Ascending aorta (tissue), 2 donors: ENCODE data around the gene OLFML2B. TPM values are rescaled to one million over a fixed set of nuclear protein-coding genes. Genes with fewer than 3 reads are reported as not detected.

Experiments
- DNase-seq, 2 donors: peaks; one replicate each; pipeline ENCODE4 v3.0.0-alpha.2; 2019; ENCODE audit warnings: low spot score in 2 of 2
- H3K27ac ChIP-seq, 2 donors: fragments of 200-600 bp; sonication (generic); one replicate each; pipeline ENCODE4 v1.5.1; 2016 to 2017; ENCODE audit warnings: mild to moderate bottlenecking in 1 of 2
- H3K27me3 ChIP-seq: fragments of 200-600 bp; sonication (generic); one replicate; pipeline ENCODE4 v1.5.1; 2017
- H3K36me3 ChIP-seq, 2 donors: fragments of 200-600 bp; sonication (generic); one replicate each; pipeline ENCODE4 v1.5.1; 2016
- H3K4me1 ChIP-seq, 2 donors: fragments of 200-600 bp; sonication (generic); one replicate each; pipeline ENCODE4 v1.5.1; 2016 to 2017; ENCODE audit warnings: mild to moderate bottlenecking in 1 of 2
- H3K4me3 ChIP-seq, 2 donors: fragments of 200-600 bp; sonication (generic); one replicate each; pipeline ENCODE4 v1.5.1; 2016 to 2017; ENCODE audit warnings: mild to moderate bottlenecking in 1 of 2
- H3K9me3 ChIP-seq, 2 donors: fragments of 200-600 bp; sonication (generic); one replicate each; pipeline ENCODE4 v1.5.1; 2016
- CTCF ChIP-seq, 3 experiments: fragments of 200-600 bp in 2 of 3; fragments of 450-650 bp in 1 of 3; sonication (generic) in 2 of 3; IDR thresholded peaks; one replicate each; pipeline ENCODE4 v1.5.1; 2016 to 2019; ENCODE audit warnings: antibody characterized with exemption in 3 of 3, mild to moderate bottlenecking in 1 of 3, moderate library complexity in 1 of 3
- intact Hi-C: fragments of 100-400 bp; cut with DNase I; formaldehyde crosslinking; loops from one replicate; pipeline ENCODE4 v1.15.1; 2023
- total RNA-seq: library from RNA; depleted of rRNA; stranded (reverse); fragments of >200 nt; gene quantifications from one replicate; pipeline ENCODE4 v1.1.0, GENCODE V29; 2016

Gene OLFML2B
- total RNA-seq, 1 donor from 2014 or later: 79.7 TPM

DNA sequence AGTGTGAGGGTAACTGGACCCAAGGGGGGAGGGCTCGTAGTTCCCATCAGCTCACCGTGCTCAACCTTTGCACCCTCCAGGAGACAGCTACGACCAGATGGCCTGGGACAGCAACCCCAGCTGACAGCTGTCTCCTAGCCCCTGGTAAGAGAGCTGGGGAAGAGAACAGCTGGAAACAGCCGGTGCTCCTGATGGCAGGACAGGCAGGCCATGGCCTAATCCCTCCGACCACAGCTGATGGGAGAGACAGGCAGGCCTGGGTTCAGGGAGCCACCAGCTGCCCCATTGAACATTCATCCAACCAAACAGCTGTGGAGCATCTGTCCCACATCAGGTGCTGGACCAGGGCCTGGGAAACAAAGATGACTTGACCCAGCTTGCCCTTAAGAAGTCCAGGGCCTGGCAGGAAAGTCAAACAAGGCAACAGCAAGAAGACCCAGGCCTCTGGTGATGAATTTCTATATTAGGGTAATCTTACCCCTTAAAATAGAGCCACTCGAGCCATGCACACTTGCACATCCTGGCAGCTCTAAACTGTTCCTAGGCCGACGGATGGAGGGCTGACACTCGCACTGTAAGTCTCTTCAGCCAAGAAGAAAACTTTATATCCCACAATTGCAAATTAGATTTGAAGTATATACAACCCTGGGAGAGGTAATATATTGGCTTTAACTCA lies 12.2 kb downstream of the OLFML2B start:
- no peak for DNase-seq
- Histone ChIP-seq H3K4me3 (no peak overlapping the region), H3K9me3 (no peaks in the 10 kb centered on the region), H3K27me3 (no peaks in the 10 kb centered on the region), H3K27ac (peak overlapping the region; percentile 45 to 59), H3K36me3 (peaks cover 3 to 4% of the 10 kb centered on the region in 2 donors), H3K4me1 (peaks cover 9 to 10% of the 10 kb centered on the region in 2 donors)
- no peak for TF ChIP-seq CTCF (IDR thresholded peaks at IDR 0.05)
- intact Hi-C loops: no loop called here

- intact Hi-C loops: no loop called here
- Histone ChIP-seq H3K4me1 (peaks cover 9 to 10% of the 10 kb centered on the region in 2 donors), H3K9me3 (no peaks in the 10 kb centered on the region), H3K4me3 (no peak overlapping the region), H3K36me3 (peaks cover 0 to 12% of the 10 kb centered on the region in 2 donors), H3K27me3 (no peaks in the 10 kb centered on the region), H3K27ac (peak overlapping the region in 1 of 2 donors; percentile 4)
- DNase-seq: no peak
- TF ChIP-seq CTCF (IDR thresholded peaks at IDR 0.05): no peak
Measured at GRCh38 chr1:162010175-162010506, 13.5 kb downstream of the OLFML2B start.

DNA sequence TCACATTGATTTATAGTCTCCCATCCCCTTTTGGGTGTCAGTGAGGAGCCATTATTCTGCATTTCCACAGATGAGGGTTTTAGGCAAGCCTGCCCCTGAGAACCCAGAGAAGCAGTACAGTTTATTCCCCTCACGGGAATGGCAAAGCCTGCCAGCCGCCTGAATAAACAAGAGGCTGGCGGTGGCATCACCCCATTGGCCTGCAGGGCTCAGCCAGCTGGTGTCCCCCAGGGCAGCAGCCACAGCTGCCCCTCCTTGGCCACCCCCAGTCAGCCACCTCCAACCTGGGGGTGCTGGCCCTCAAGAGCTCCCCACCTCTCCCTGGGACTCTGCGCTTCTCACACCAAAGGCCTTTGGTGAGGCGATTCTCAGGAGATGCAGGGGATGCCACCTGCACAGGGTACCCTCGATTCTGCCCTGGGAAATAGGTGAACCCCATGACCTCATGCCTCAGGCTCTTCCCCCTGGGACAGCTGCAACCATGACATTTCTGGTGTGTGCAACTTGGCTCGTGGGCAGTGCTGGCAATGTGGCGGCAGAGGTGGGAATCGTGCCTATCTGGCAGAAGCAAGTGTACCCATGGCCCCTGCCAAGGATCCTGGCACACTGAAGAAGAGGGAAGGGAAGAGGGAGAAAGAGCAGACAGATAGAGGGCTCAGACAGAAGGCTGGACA lies 14.0 kb downstream of the OLFML2B start:
- TF ChIP-seq CTCF (IDR thresholded peaks at IDR 0.05): no peak
- Histone ChIP-seq H3K27ac (peak overlapping the region in 1 of 2 donors; percentile 4), H3K4me3 (no peak overlapping the region), H3K4me1 (peaks cover 9 to 10% of the 10 kb centered on the region in 2 donors), H3K36me3 (peaks cover 0 to 12% of the 10 kb centered on the region in 2 donors), H3K9me3 (no peaks in the 10 kb centered on the region), H3K27me3 (no peaks in the 10 kb centered on the region)
- no peak for DNase-seq
- intact Hi-C loops: no loop called here

GRCh38 chr1:162008799-162009198 lies 14.9 kb downstream of the OLFML2B start:
- no peak overlapping the region for H3K27ac ChIP-seq

GRCh38 chr1:162007466-162007865 lies 16.2 kb downstream of the OLFML2B start:
- H3K36me3 ChIP-seq: peaks cover 0 to 10% of the 10 kb centered on the region in 2 donors
- H3K27me3 ChIP-seq: no peaks in the 10 kb centered on the region
- TF ChIP-seq CTCF (IDR thresholded peaks at IDR 0.05): no peak
- no peak overlapping the region for H3K4me3 ChIP-seq
- no peaks in the 10 kb centered on the region for H3K9me3 ChIP-seq
- H3K27ac ChIP-seq: no peak overlapping the region
- no peak for DNase-seq
- intact Hi-C loops: no loop called here
- H3K4me1 ChIP-seq: peaks cover 9 to 10% of the 10 kb centered on the region in 2 donors

More at GRCh38 chr1:162008799-162009198, 14.9 kb downstream of the OLFML2B start:
- no peaks in the 10 kb centered on the region for H3K9me3 ChIP-seq
- intact Hi-C loops: no loop called here
- no peak overlapping the region for H3K4me3 ChIP-seq
- H3K27me3 ChIP-seq: no peaks in the 10 kb centered on the region
- no peak for DNase-seq
- TF ChIP-seq CTCF (IDR thresholded peaks at IDR 0.05): no peak
- peaks cover 9 to 10% of the 10 kb centered on the region in 2 donors for H3K4me1 ChIP-seq
- peaks cover 0 to 9% of the 10 kb centered on the region in 2 donors for H3K36me3 ChIP-seq
